Left lung (tissue), 10 donors: ENCODE data around the gene PRPS2. TPM values are rescaled to one million over a fixed set of nuclear protein-coding genes. Genes with fewer than 3 reads are reported as not detected.

Experiments used
- ATAC-seq: fragments of 200-7000 bp; cut with Tn5 transposase; one replicate; pipeline ENCODE4 v1.9.1; 2020; ENCODE audit warnings: moderate library complexity
- DNase-seq, 4 donors: peaks; one replicate each; pipeline ENCODE4 v3.0.0-alpha.2; 2013 to 2020
- H3K27ac ChIP-seq, 2 donors: fragments of 200-600 bp; sonication (generic) in 1 of 2; one replicate each; pipeline versions ENCODE4 v1.5.0 to v1.8.0; 2020 to 2021
- H3K27me3 ChIP-seq, 2 donors: fragments of 200-600 bp; sonication (generic) in 1 of 2; one replicate each; pipeline versions ENCODE4 v1.5.0 to v1.8.0; 2020 to 2021
- H3K36me3 ChIP-seq, 2 donors: fragments of 200-600 bp; sonication (generic) in 1 of 2; one replicate each; pipeline versions ENCODE4 v1.5.0 to v1.8.0; 2020 to 2021
- H3K4me1 ChIP-seq, 2 donors: fragments of 200-600 bp; one replicate each; pipeline ENCODE4 v1.8.0; 2021
- H3K4me3 ChIP-seq, 2 donors: fragments of 200-600 bp; sonication (generic) in 1 of 2; one replicate each; pipeline versions ENCODE4 v1.5.0 to v1.8.0; 2020 to 2021; ENCODE audit warnings: mild to moderate bottlenecking in 1 of 2
- H3K9me3 ChIP-seq, 2 donors: fragments of 200-600 bp; sonication (generic) in 1 of 2; one replicate each; pipeline versions ENCODE4 v1.5.0 to v1.8.0; 2020 to 2021
- intact Hi-C, 2 donors: fragments of 100-400 bp; cut with DNase I; formaldehyde crosslinking; loops; one replicate each; pipeline versions ENCODE4 v1.11.2 to v1.14.2; 2022
- polyA plus RNA-seq, 6 donors: library from polyadenylated mRNA; unstranded; fragments of 120-200 nt; gene quantifications; one replicate each; pipeline ENCODE4 v1.2.1, GENCODE V29; 2013; ENCODE audit not compliant: insufficient read length in 6 of 6
- total RNA-seq, 2 donors: library from RNA; stranded (reverse); fragmentation: NEBNext Ultra II Directional; extraction: Animal tissue kit (Norgen Biotek cat#: 25700); gene quantifications; one replicate each; pipeline ENCODE4 v1.2.1, GENCODE V29; 2021
- TF ChIP-seq, protein P1 (sequence below), 2 donors: fragments of 200-600 bp; sonication (generic) in 1 of 2; IDR thresholded peaks; one replicate each; pipeline versions ENCODE4 v1.5.0 to v1.8.0; 2021; ENCODE audit warnings: antibody characterized with exemption in 2 of 2
- donor health status: DM: no; HTN: yes; CAD: no.
- donor health status: DM: no; HTN: no; CAD: no.

PRPS2 gene
- total and polyA plus RNA-seq, 8 donors: 29.2 to 36.4 (median 32.5) TPM

DNA sequence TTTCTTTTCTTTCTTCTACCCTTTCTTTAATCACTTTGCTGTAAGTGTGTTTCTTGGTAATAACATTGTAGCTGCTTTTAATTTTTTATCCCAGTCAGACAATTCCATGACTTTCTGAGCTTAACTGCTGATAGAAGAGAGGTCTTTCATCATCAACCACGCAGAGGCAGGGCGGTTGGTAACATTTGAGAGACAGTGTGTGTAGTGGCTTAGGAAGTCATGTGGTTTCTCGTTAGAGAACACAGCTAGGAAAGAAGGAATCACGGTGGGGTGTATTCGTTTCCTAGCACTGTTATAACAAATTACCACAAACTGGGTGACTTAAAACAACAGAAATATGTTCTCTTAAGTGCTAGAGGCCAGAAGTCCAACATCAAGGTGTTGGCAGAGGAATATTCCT lies 11.5 kb downstream of the PRPS2 start:
- Histone ChIP-seq H3K4me1 (no peaks in the 10 kb centered on the region), H3K27me3 (no peaks in the 10 kb centered on the region), H3K27ac (no peak overlapping the region), H3K9me3 (no peaks in the 10 kb centered on the region), H3K36me3 (peaks cover 0 to 10% of the 10 kb centered on the region in 2 donors), H3K4me3 (no peak overlapping the region)
- DNase-seq (no peak), ATAC-seq (no peak)
- intact Hi-C loops: no loop called here
- TF ChIP-seq, protein P1, sequence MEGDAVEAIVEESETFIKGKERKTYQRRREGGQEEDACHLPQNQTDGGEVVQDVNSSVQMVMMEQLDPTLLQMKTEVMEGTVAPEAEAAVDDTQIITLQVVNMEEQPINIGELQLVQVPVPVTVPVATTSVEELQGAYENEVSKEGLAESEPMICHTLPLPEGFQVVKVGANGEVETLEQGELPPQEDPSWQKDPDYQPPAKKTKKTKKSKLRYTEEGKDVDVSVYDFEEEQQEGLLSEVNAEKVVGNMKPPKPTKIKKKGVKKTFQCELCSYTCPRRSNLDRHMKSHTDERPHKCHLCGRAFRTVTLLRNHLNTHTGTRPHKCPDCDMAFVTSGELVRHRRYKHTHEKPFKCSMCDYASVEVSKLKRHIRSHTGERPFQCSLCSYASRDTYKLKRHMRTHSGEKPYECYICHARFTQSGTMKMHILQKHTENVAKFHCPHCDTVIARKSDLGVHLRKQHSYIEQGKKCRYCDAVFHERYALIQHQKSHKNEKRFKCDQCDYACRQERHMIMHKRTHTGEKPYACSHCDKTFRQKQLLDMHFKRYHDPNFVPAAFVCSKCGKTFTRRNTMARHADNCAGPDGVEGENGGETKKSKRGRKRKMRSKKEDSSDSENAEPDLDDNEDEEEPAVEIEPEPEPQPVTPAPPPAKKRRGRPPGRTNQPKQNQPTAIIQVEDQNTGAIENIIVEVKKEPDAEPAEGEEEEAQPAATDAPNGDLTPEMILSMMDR (IDR thresholded peaks at IDR 0.05): no peak

- TF ChIP-seq, protein P1 (IDR thresholded peaks at IDR 0.05): no peak
- no peak for ATAC-seq
- intact Hi-C loops: no loop called here
These were observed 13.4 kb downstream of the PRPS2 start for GRCh38 chrX:12804655-12805054.

DNA sequence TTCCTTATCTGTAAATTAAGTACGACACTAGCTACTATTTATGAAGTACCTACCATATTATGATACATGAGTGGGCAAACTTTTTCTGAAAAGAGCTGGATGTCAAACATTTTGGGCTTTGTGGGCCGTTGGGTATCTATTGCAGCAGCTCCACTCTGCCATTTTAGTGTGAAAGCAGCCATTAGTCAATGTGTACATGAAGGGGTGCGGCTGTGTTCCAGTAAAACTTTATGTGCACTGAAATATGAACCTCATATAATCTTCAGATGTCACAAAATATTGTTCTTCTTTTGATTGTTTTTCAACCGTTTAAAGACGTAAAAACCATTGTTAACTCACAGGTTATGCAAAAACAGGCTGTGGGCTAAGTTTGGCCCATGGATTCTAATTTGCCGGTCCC lies 14.1 kb downstream of the PRPS2 start:
- Histone ChIP-seq H3K4me3 (no peak overlapping the region), H3K4me1 (no peaks in the 10 kb centered on the region), H3K36me3 (no peaks in the 10 kb centered on the region), H3K9me3 (no peaks in the 10 kb centered on the region), H3K27me3 (peaks cover 0 to 2% of the 10 kb centered on the region in 2 donors), H3K27ac (no peak overlapping the region)
- intact Hi-C loops: no loop called here
- DNase-seq (no peak), ATAC-seq (no peak)
- TF ChIP-seq, protein P1 (IDR thresholded peaks at IDR 0.05): no peak

More at GRCh38 chrX:12804655-12805054, 13.4 kb downstream of the PRPS2 start:
- Histone ChIP-seq H3K36me3 (peaks cover 0 to 6% of the 10 kb centered on the region in 2 donors), H3K27me3 (no peaks in the 10 kb centered on the region), H3K4me1 (no peaks in the 10 kb centered on the region), H3K9me3 (no peaks in the 10 kb centered on the region), H3K4me3 (no peak overlapping the region), H3K27ac (no peak overlapping the region)
- no peak for DNase-seq

- Histone ChIP-seq H3K4me3 (no peak overlapping the region), H3K9me3 (no peaks in the 10 kb centered on the region), H3K27me3 (peaks cover 0 to 2% of the 10 kb centered on the region in 2 donors), H3K36me3 (no peaks in the 10 kb centered on the region), H3K4me1 (no peaks in the 10 kb centered on the region), H3K27ac (no peak overlapping the region)
- DNase-seq (no peak), ATAC-seq (no peak)
- TF ChIP-seq, protein P1 (IDR thresholded peaks at IDR 0.05): no peak
- intact Hi-C loops: loop anchor here in 1 of 2 donors (5.0 kb wide), 1 partner anchor 96 kb away; the partner anchor contains the start of gene TLR8
These were observed 20.4 kb downstream of the PRPS2 start for GRCh38 chrX:12811658-12812057.

GRCh38 chrX:12814420-12814819 lies 23.2 kb downstream of the PRPS2 start:
- DNase-seq (peak in 2 of 4 donors; percentile 17 to 56), ATAC-seq (peak; percentile 83)
- Histone ChIP-seq H3K4me3 (no peak overlapping the region), H3K4me1 (no peaks in the 10 kb centered on the region), H3K9me3 (no peaks in the 10 kb centered on the region), H3K27me3 (peaks cover 0 to 2% of the 10 kb centered on the region in 2 donors), H3K36me3 (no peaks in the 10 kb centered on the region), H3K27ac (no peak overlapping the region)
- intact Hi-C loops: loop anchor here in 1 of 2 donors (5.0 kb wide), 1 partner anchor 93 kb away; the partner anchor contains the start of gene TLR8
- TF ChIP-seq, protein P1 (IDR thresholded peaks at IDR 0.05): peak in 1 of 2 donors; percentile 33
